Measurements from ENCODE around the gene HDAC7. TPM values are rescaled to one million over a fixed set of nuclear protein-coding genes. Genes with fewer than 3 reads are reported as not detected.

The HDAC7 gene
- total RNA-seq, 1 donor from 2014 or later = 76.1 TPM

- no peaks in the 10 kb centered on the region for H3K27me3 Mint-ChIP-seq
- H3K9me3 Mint-ChIP-seq = no peaks in the 10 kb centered on the region
- H3K4me1 Mint-ChIP-seq (ENCODE audit: unreplicated experiment) = peaks cover 56% of the 10 kb centered on the region
- no peaks in the 10 kb centered on the region for H3K36me3 Mint-ChIP-seq
- H3K27ac Mint-ChIP-seq = peak overlapping the region; percentile 31
- H3K4me3 Mint-ChIP-seq = no peak overlapping the region
- no peak for TF ChIP-seq CTCF (conservative IDR thresholded peaks at IDR 0.05)
- no peak for DNase-seq (ENCODE audit: extremely low spot score, unreplicated experiment)
Observed at GRCh38 chr12:47824635-47825034, 4.9 kb upstream of the HDAC7 start.

GRCh38 chr12:47824198-47824597, 4.5 kb upstream of the HDAC7 start:
- Mint-ChIP-seq H3K9me3 (no peaks in the 10 kb centered on the region), H3K27ac (peak overlapping the region; percentile 31), H3K36me3 (no peaks in the 10 kb centered on the region), H3K4me3 (no peak overlapping the region), H3K4me1 (ENCODE audit: unreplicated experiment) (peaks cover 51% of the 10 kb centered on the region), H3K27me3 (no peaks in the 10 kb centered on the region)
- no peak for DNase-seq (ENCODE audit: extremely low spot score, unreplicated experiment)
- no peak for TF ChIP-seq CTCF (conservative IDR thresholded peaks at IDR 0.05)

GRCh38 chr12:47823422-47824086, 3.9 kb upstream of the HDAC7 start:
- Mint-ChIP-seq H3K36me3 (no peaks in the 10 kb centered on the region), H3K4me3 (no peak overlapping the region), H3K9me3 (no peaks in the 10 kb centered on the region), H3K4me1 (ENCODE audit: unreplicated experiment) (peaks cover 48% of the 10 kb centered on the region), H3K27me3 (no peaks in the 10 kb centered on the region), H3K27ac (peak overlapping the region; percentile 31)
- no peak for DNase-seq (ENCODE audit: extremely low spot score, unreplicated experiment)
- TF ChIP-seq CTCF (conservative IDR thresholded peaks at IDR 0.05) = no peak

GRCh38 chr12:47822863-47823262, 3.2 kb upstream of the HDAC7 start:
- no peaks in the 10 kb centered on the region for H3K9me3 Mint-ChIP-seq
- TF ChIP-seq CTCF (conservative IDR thresholded peaks at IDR 0.05) = no peak
- no peaks in the 10 kb centered on the region for H3K36me3 Mint-ChIP-seq
- no peaks in the 10 kb centered on the region for H3K27me3 Mint-ChIP-seq
- H3K27ac Mint-ChIP-seq = no peak overlapping the region
- peak overlapping the region; percentile 49 for H3K4me3 Mint-ChIP-seq
- DNase-seq (ENCODE audit: extremely low spot score, unreplicated experiment) = no peak
- peaks cover 48% of the 10 kb centered on the region for H3K4me1 Mint-ChIP-seq (ENCODE audit: unreplicated experiment)

GRCh38 chr12:47822401-47822800, 2.7 kb upstream of the HDAC7 start:
- H3K27ac Mint-ChIP-seq = peak overlapping the region; percentile 97
- no peaks in the 10 kb centered on the region for H3K9me3 Mint-ChIP-seq
- peak overlapping the region; percentile 56 for H3K4me3 Mint-ChIP-seq
- no peak for DNase-seq (ENCODE audit: extremely low spot score, unreplicated experiment)
- no peak for TF ChIP-seq CTCF (conservative IDR thresholded peaks at IDR 0.05)
- peaks cover 51% of the 10 kb centered on the region for H3K4me1 Mint-ChIP-seq (ENCODE audit: unreplicated experiment)
- no peaks in the 10 kb centered on the region for H3K27me3 Mint-ChIP-seq
- no peaks in the 10 kb centered on the region for H3K36me3 Mint-ChIP-seq

All from type B pancreatic cell (in vitro differentiated cells).